ENCODE data around the gene CRABP2. TPM values are rescaled to one million over a fixed set of nuclear protein-coding genes. Genes with fewer than 3 reads are reported as not detected.

The CRABP2 gene
- total and polyA plus RNA-seq, 2 experiments from 2014 or later = 45.9 to 137 TPM

DNA sequence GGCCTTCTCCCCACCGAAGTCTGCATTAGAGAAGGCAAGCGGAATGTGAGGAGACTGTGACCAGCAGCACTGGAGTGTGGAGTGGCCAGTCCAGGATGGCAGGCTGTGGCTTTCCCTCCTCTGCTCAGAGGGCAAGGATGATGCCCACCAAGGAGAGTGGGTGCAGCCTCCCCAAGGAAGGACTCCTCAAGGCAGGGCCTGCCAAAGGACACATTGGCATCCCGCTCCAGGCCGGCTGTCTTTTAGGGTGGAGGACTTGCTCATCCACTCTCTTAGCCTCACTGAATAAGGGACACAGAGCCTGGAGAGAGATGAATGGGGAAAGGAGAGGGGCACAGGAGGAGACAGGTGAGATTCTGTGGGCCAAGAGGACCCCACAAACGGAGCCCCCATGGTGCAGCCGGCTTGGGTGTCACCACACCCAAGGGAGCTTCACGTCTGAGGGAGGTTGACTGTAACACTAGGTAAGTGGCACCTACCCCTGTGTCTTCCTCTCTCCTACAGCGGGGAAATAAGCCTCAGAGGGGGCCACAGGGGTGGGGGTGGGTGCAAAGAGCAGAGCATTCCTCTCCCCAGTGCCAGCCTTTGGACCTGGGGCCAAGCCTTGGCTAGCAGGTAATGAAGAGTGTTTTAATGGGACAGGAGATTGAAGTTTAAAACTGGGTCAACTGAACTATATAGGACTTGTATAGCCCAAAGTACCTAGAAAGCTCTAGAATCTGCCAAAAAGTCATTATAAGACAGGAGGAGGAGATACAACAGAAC is 24.0 kb downstream of the CRABP2 start (continued):
- no peak for TF ChIP-seq ZNF462 (CRISPR knock-in tag; IDR thresholded peaks at IDR 0.05)
- TF ChIP-seq ZNF114 (CRISPR knock-in tag; IDR thresholded peaks at IDR 0.05) = no peak
- TF ChIP-seq CREB1 (CRISPR knock-in tag; IDR thresholded peaks at IDR 0.05; ENCODE audit: low read depth) = no peak
- TF ChIP-seq NANOG (IDR thresholded peaks at IDR 0.05; ENCODE audit: borderline replicate concordance) = no peak
- TF ChIP-seq ZNF331 (CRISPR knock-in tag; IDR thresholded peaks at IDR 0.05; ENCODE audit: low read depth) = no peak

GRCh38 chr1:156680056-156680455 is 25.3 kb downstream of the CRABP2 start:
- Histone ChIP-seq H3K4me2 (no peak overlapping the region), H3K4me3 (no peak overlapping the region), H3K9me2 (ENCODE audit: insufficient read depth) (no peaks in the 10 kb centered on the region), H3K36me3 (ENCODE audit: insufficient read depth) (no peaks in the 10 kb centered on the region), H3K27me3 (ENCODE audit: insufficient read depth) (peaks cover 23% of the 10 kb centered on the region), H2AFZ (no peak overlapping the region), H3F3A (replicated peaks; ENCODE audit: low read depth) (no peaks in the 10 kb centered on the region), H3K79me2 (replicated peaks; ENCODE audit: insufficient read depth) (peaks cover 21% of the 10 kb centered on the region), H4K20me1 (replicated peaks; ENCODE audit: insufficient read depth) (no peaks in the 10 kb centered on the region), H3K4me1 (ENCODE audit: insufficient read depth) (peaks cover 26% of the 10 kb centered on the region), H3K27ac (ENCODE audit: low read depth) (no peak overlapping the region)
- ATAC-seq (no peak), DNase-seq (ENCODE audit: low spot score) (no peak)
- Mint-ChIP-seq H3K36me3 (ENCODE audit: low read depth) (peaks cover 9% of the 10 kb centered on the region), H3K4me3 (no peak overlapping the region), H3K27me3 (ENCODE audit: insufficient read depth, low read depth, poor library complexity) (peaks cover 23% of the 10 kb centered on the region), H3K9me3 (no peaks in the 10 kb centered on the region; the same call in 2 of the 3 replicates), H3K27ac (no peak overlapping the region), H3K4me1 (peaks cover 42% of the 10 kb centered on the region)
- TF ChIP-seq, protein P1, sequence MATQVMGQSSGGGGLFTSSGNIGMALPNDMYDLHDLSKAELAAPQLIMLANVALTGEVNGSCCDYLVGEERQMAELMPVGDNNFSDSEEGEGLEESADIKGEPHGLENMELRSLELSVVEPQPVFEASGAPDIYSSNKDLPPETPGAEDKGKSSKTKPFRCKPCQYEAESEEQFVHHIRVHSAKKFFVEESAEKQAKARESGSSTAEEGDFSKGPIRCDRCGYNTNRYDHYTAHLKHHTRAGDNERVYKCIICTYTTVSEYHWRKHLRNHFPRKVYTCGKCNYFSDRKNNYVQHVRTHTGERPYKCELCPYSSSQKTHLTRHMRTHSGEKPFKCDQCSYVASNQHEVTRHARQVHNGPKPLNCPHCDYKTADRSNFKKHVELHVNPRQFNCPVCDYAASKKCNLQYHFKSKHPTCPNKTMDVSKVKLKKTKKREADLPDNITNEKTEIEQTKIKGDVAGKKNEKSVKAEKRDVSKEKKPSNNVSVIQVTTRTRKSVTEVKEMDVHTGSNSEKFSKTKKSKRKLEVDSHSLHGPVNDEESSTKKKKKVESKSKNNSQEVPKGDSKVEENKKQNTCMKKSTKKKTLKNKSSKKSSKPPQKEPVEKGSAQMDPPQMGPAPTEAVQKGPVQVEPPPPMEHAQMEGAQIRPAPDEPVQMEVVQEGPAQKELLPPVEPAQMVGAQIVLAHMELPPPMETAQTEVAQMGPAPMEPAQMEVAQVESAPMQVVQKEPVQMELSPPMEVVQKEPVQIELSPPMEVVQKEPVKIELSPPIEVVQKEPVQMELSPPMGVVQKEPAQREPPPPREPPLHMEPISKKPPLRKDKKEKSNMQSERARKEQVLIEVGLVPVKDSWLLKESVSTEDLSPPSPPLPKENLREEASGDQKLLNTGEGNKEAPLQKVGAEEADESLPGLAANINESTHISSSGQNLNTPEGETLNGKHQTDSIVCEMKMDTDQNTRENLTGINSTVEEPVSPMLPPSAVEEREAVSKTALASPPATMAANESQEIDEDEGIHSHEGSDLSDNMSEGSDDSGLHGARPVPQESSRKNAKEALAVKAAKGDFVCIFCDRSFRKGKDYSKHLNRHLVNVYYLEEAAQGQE (IDR thresholded peaks at IDR 0.05; ENCODE audit: unreplicated experiment) = peak; percentile 48
- TF ChIP-seq JUNB (IDR thresholded peaks at IDR 0.05; ENCODE audit: unreplicated experiment) = no peak
- TF ChIP-seq EZH2 (IDR thresholded peaks at IDR 0.05; ENCODE audit: low read depth, unreplicated experiment) = no peak
- TF ChIP-seq ZNF331 (CRISPR knock-in tag; IDR thresholded peaks at IDR 0.05; ENCODE audit: low read depth) = no peak
- TF ChIP-seq POLR2AphosphoS5 (IDR thresholded peaks at IDR 0.05; ENCODE audit: low read depth) = no peak
- TF ChIP-seq STAT1 (IDR thresholded peaks at IDR 0.05; ENCODE audit: unreplicated experiment) = no peak
